IPS-18a (cell line): Measurements from ENCODE around the gene TOMM20.
"Not testable (repeated sequence)": the region's sequence is repeated elsewhere in the genome, so short reads cannot be mapped to it uniquely, and the experiment has no call there.

Source experiments
- H3K27ac ChIP-seq: one replicate; pipeline ENCODE4 v1.5.1; 2013; ENCODE audit warnings: low read length
- H3K27me3 ChIP-seq: one replicate; pipeline ENCODE4 v1.6.1; 2013; ENCODE audit warnings: mild to moderate bottlenecking, low read length; ENCODE audit not compliant: control insufficient read depth, insufficient read depth
- H3K36me3 ChIP-seq: one replicate; pipeline ENCODE4 v1.6.1; 2013; ENCODE audit warnings: low read depth, low read length; ENCODE audit not compliant: control insufficient read depth
- H3K4me1 ChIP-seq: one replicate; pipeline ENCODE4 v1.6.1; 2013; ENCODE audit warnings: low read depth, low read length; ENCODE audit not compliant: control insufficient read depth
- H3K4me3 ChIP-seq: one replicate; pipeline ENCODE4 v1.5.1; 2013; ENCODE audit warnings: low read length
- H3K9ac ChIP-seq: one replicate; pipeline ENCODE4 v1.6.1; 2013; ENCODE audit warnings: mild to moderate bottlenecking, low read length, moderate library complexity
- H3K9me3 ChIP-seq: one replicate; pipeline ENCODE4 v1.6.1; 2013; ENCODE audit warnings: low read depth, low read length; ENCODE audit not compliant: control insufficient read depth

Gene TOMM20

DNA sequence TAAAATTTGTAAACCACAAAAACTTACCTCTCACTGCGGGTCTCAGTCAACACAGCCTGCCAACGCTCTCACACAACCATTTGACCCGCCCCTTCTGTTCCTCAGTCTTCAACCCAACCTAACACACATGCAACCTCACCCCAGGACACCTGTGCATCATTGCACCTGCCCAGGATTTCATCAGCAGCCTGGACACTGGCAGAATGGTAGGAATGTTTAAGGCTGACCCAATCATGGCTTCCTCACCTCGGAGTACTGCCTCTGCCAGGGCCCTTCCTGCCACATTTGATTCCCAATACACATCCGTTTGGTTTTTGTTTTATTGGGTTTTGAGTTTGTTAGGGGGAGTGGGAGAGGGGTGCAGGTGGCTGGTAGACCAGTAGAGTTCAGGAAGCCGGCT lies 40.7 kb downstream of the TOMM20 start:
- peaks cover 13% of the 10 kb centered on the region for H3K4me1 ChIP-seq
- no peaks in the 10 kb centered on the region for H3K27me3 ChIP-seq
- no peak overlapping the region for H3K27ac ChIP-seq
- H3K36me3 ChIP-seq: no peaks in the 10 kb centered on the region
- no peak overlapping the region for H3K9ac ChIP-seq
- no peaks in the 10 kb centered on the region for H3K9me3 ChIP-seq
- H3K4me3 ChIP-seq: no peak overlapping the region

DNA sequence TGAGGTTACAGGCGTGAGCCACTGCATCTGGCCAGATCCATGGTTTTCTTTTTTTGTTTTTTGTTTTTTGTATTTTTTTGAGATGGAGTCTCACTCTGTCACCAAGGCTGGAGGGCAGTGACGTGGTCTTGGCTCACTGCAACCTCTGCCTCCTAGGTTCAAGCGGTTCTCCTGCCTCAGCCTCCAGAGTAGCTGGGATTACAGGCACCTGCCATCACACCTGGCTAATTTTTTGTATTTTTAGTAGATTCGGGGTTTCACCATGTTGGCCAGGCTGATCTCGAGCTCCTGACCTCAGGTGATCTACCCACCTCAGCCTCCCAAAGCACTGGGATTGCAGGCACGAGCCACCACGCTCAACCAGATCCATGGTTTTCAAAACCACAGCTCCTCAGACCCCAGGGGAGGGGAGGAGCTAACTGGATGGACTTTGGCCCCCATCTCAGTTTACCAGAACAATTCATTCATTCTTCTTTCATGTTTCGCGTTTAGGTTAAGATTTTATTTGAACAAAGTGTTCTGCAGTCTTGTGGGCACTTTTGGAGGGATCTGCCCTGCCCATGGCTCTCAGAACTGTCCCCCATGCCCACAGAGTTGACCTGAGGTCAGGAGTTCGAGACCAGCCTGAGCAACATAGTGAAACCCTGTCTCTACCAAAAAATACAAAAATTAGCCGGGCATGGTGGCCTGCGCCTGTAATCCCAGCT lies 43.1 kb downstream of the TOMM20 start:
- H3K36me3 ChIP-seq, H3K4me1 ChIP-seq, H3K4me3 ChIP-seq, H3K9me3 ChIP-seq, H3K27ac ChIP-seq, H3K9ac ChIP-seq, H3K27me3 ChIP-seq: not testable (repeated sequence)

DNA sequence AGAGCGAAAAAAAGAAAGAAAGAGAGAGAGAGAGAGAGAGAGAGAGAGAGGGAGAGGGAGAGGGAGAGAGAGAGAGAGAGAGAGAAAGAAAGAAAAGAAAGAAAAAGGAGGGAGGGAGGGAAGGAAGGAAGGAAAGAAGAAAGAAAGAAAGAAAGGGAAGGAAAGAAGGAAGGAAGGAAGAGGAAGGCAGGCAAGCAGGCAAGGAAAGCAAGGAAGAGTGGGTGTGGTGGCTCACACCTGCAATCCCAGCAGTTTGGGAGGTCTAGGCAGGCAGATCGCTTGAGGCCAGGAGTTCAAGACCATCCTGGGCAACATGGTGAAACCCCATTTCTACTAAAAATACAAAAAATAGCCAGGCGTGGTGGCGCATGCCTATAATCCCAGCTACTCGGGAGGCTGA lies 47.8 kb downstream of the TOMM20 start:
- not testable (repeated sequence) for H3K27me3 ChIP-seq, H3K27ac ChIP-seq, H3K36me3 ChIP-seq, H3K4me1 ChIP-seq, H3K4me3 ChIP-seq, H3K9ac ChIP-seq, H3K9me3 ChIP-seq

DNA sequence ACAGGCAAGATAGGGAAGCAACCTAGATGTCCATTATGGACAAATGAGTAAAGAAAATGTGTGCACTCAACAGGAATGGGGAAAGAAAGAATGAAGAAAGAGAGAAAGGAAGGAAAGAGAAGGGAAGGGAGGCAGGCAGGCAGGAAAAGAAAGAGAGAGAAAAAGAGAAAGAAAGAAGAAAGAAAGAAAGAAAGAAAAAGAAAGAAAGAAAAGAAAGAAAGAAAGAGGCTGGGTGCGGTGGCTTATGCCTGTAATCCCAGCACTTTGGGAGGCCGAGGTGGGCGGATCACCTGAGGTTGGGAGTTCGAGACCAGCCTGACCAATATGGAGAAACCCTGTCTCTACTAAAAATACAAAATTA lies 48.4 kb downstream of the TOMM20 start:
- not testable (repeated sequence) for H3K27me3 ChIP-seq, H3K4me1 ChIP-seq, H3K9ac ChIP-seq, H3K4me3 ChIP-seq, H3K27ac ChIP-seq, H3K36me3 ChIP-seq, H3K9me3 ChIP-seq

DNA sequence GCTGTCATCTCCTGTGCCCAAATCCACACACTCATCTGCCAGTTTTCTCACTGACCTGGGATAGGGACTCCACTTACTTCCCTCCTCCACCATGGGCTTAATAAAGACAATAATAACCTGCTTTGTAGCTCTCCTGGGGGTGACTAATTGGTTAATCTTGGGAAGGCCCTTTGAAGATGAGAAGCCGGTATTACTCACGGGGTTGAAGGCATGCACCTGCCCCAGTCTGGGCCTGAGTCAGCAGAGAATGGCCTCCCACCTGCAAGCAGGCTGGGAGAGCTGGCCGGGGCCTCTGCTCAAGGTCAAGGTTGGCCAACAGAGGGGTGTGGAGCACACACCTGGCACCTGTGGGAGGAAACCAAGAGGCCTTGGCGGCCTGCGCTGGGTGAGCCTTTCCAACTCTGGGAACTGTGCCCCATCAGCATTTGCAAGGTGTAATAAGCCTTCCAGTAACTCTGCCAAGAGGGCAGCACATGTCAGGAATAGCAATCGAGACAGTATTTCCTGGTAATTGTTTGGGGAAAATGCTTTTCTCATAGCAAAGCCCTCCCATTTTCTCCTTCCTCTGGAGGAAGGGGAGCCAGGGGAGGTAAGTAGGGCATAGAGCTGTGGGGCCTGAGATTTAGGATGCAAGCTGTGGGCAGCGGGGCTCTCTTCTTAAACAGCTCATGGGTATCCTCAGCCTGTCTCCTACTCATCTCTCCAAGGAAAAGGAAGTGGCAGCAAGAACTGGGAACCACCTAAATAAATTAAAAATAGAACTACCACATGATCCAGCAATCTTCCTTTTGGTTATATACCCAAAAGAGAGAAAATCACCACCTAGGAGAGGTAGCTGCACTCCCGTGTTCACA lies 49.0 kb downstream of the TOMM20 start:
- Histone ChIP-seq H3K27ac (no peak overlapping the region), H3K4me1 (no peaks in the 10 kb centered on the region), H3K36me3 (no peaks in the 10 kb centered on the region), H3K4me3 (no peak overlapping the region), H3K27me3 (no peaks in the 10 kb centered on the region), H3K9ac (no peak overlapping the region), H3K9me3 (no peaks in the 10 kb centered on the region)

DNA sequence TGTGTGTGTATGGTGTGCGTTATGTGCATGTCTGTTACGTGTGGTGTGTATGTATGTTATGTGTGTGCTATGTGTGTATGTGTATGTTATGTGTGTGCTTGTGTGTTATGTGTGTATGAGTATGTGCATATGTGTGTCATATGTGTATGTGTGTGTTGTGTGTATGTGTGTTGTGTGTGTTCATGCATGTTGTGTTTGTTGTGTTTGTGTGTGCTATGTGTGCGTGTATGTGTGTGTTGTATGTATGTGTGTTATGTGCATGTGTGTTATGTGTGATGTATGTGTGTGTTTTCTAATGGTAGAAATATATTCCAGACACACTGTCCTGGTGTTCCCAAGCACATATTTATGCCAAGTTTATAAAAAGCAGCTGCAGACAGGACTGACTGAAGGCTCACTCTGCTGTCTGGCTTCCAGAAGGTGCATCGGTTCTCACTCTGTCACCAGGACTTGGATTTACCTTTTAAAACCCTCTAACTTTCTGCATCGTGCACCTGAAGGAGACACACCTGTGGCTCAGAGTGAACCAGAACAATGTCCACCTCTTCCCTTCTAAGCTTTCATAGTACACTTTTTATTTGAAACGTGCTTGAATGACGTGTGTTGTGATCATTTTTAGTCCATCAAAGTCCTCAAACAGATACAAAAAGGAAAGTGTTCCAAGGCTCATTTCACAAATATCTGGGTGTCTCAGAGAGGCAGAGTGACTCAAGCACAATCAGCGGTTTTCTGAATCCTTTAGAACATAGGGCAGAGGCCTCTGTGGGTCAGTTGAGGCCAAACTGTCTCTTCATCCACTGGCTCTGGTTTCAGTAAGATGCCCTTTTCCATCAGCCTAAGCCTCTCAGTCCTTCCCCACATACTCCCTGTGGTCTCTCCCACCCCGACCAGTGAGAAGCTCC lies 49.9 kb downstream of the TOMM20 start:
- Histone ChIP-seq H3K4me1 (no peaks in the 10 kb centered on the region), H3K27ac (no peak overlapping the region), H3K9ac (no peak overlapping the region)

DNA sequence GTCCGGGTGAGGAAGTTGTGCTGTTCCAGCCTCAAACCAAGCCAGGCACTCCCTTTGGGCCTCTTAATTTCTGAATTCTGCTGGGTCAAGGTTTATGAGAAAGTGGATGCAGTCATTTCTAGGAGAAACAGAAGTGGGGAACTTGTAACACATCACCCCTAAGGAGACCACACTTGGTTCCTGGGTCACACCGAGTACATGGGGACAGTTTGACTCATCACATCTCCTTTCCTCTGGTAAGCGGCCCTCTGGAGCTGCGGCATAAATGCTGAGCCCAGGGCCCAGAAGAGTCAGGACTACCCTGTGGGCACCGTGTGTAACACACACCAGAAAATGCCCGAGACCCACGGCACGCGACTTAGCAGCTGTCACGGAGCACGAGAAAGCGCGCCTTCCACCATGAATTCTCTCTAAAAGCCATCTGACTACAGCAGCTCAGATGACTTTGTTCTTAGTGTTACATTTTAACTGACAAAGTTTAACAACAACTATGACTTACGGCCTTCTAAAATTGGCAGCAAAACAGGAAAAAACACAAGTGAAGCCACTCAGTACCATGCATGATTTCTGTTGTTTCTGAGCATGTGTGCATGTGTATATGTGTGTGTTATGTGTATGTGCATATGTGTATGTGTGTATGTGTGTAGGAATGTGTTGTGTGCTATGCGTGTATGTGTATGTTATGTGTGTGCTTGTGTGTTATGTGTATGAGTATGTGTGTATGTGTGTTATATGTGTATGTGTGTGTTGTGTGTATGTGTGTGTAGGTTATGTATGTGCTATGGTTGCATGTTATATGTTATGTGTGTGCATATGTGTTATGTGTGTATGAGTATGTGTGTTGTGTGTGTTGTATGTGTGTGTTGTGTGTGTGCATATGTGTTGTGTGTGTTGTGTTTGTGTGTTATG lies 50.8 kb downstream of the TOMM20 start:
- no peaks in the 10 kb centered on the region for H3K27me3 ChIP-seq
- H3K4me3 ChIP-seq: no peak overlapping the region
- no peaks in the 10 kb centered on the region for H3K36me3 ChIP-seq
- no peak overlapping the region for H3K27ac ChIP-seq
- H3K9ac ChIP-seq: no peak overlapping the region
- no peaks in the 10 kb centered on the region for H3K9me3 ChIP-seq
- H3K4me1 ChIP-seq: no peaks in the 10 kb centered on the region

More for the DNA sequence above, 49.9 kb downstream of the TOMM20 start:
- Histone ChIP-seq H3K36me3 (no peaks in the 10 kb centered on the region), H3K4me3 (no peak overlapping the region), H3K9me3 (no peaks in the 10 kb centered on the region), H3K27me3 (no peaks in the 10 kb centered on the region)

DNA sequence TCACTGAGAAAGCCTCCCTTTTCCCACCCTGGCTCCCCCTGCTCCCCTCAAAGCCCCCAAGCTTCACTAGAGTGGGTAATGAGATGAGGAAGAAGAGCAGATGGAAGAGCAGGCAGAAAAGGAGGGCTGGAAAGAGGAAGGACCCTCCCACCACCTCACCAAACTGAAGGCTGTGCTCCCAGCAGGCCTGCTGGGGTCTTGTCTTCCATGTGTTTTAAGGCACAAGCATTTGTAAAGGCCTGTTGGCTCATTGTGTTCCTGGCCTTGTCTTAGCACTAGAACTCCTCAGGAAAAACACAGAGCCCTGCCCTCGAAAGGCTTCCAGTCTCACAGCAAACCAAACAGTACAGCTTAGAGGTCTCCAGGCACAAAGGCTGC lies 51.5 kb downstream of the TOMM20 start:
- no peaks in the 10 kb centered on the region for H3K4me1 ChIP-seq

DNA sequence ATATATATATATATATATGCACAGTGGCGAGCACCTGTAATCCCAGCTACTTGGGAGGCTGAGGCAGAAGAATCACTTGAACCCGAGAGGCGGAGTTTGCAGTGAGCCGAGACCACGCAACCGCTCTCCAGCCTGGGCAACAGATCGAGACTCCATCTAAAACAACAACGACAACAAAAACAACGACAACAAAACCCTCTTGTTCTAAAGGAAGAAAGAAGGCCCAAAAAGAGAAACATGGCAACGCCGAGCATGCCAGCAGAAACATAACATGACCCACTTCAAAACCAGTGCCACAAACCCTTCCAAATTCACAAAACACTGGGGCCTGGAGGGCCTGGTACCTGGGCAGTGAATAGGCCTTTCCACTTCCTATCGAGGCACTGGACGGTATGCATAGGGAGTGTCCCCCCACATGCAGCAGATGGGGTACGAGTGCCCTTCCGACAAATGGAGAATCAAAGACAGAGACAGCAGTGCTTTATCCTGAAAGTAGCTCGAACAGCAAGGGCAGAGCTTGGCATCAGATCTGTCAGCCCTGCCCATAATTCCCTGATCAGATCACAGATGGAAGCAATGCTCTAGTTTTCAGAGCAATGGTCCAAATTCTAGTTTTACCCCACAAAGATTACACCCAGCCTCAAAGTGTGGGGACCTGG lies 52.0 kb downstream of the TOMM20 start:
- no peak overlapping the region for H3K4me3 ChIP-seq
- no peaks in the 10 kb centered on the region for H3K27me3 ChIP-seq
- no peaks in the 10 kb centered on the region for H3K4me1 ChIP-seq
- no peak overlapping the region for H3K27ac ChIP-seq
- no peak overlapping the region for H3K9ac ChIP-seq
- H3K9me3 ChIP-seq: no peaks in the 10 kb centered on the region
- no peaks in the 10 kb centered on the region for H3K36me3 ChIP-seq

More for the DNA sequence above, 51.5 kb downstream of the TOMM20 start:
- H3K9ac ChIP-seq: no peak overlapping the region
- no peaks in the 10 kb centered on the region for H3K36me3 ChIP-seq
- no peaks in the 10 kb centered on the region for H3K27me3 ChIP-seq
- H3K27ac ChIP-seq: no peak overlapping the region
- no peak overlapping the region for H3K4me3 ChIP-seq
- no peaks in the 10 kb centered on the region for H3K9me3 ChIP-seq

DNA sequence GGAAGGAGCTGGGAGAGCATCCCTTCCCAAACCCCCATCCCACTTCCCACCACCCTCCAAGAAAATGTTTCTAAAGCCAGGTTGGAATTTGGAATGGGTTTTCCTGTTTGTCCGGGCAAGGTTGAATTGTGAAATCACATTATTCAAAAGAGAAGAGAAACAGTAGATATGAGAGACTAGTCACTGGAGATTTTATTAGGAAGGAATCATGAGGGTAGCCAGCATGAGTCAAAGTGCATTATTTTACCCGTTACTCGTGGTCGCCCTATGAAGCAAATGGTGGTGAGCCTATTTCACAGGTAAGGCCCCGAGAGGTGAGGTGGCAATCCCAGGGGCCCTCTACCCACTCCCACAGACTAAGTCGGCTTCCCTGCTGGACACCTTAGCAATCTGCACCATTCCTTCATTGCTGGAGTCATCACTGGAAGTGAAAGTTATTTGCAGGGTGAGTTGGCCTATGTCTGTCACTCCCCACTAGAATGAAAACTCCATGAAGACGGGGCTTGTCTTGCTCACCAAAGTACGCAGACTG lies 52.8 kb downstream of the TOMM20 start:
- Histone ChIP-seq H3K4me1 (no peaks in the 10 kb centered on the region), H3K36me3 (no peaks in the 10 kb centered on the region), H3K27me3 (no peaks in the 10 kb centered on the region), H3K4me3 (no peak overlapping the region), H3K27ac (no peak overlapping the region), H3K9ac (no peak overlapping the region), H3K9me3 (no peaks in the 10 kb centered on the region)
